Skin of body (tissue), 2 donors: ENCODE measurements around the gene MPRIP. TPM values are rescaled to one million over a fixed set of nuclear protein-coding genes. Genes with fewer than 3 reads are reported as not detected.
A peak's percentile ranks its signal among the peaks of the same experiment; 100 is the strongest.

Experiments
- DNase-seq: peaks from one replicate; lab custom pipeline; 2025; lab: John Stamatoyannopoulos, UW
- total RNA-seq: library from RNA; depleted of rRNA; stranded (reverse); fragments of >200 nt; gene quantifications from one replicate; pipeline ENCODE4 v1.2.3, GENCODE V29; 2014

The MPRIP gene
- total RNA-seq, 1 donor from 2014 or later, result 103 TPM

GRCh38 chr17:17066021-17066420, 23.8 kb downstream of the MPRIP start:
- no peak for DNase-seq

GRCh38 chr17:17067257-17067656, 25.0 kb downstream of the MPRIP start:
- DNase-seq, result no peak

GRCh38 chr17:17069849-17070248, 27.6 kb downstream of the MPRIP start:
- DNase-seq, result no peak

GRCh38 chr17:17070931-17071330, 28.7 kb downstream of the MPRIP start:
- DNase-seq, result no peak

- DNase-seq, result no peak
Observed at GRCh38 chr17:17071531-17072360, 29.5 kb downstream of the MPRIP start.

- DNase-seq, result no peak
Observed at GRCh38 chr17:17072546-17072945, 30.3 kb downstream of the MPRIP start.

GRCh38 chr17:17073030-17073564, 30.8 kb downstream of the MPRIP start:
- DNase-seq, result no peak

- no peak for DNase-seq
Observed at GRCh38 chr17:17073581-17074403, 31.5 kb downstream of the MPRIP start.

GRCh38 chr17:17075125-17075781, 33.0 kb downstream of the MPRIP start:
- peak; percentile 44 for DNase-seq

GRCh38 chr17:17076066-17076465, 33.8 kb downstream of the MPRIP start:
- DNase-seq, result no peak

GRCh38 chr17:17077101-17077500, 34.8 kb downstream of the MPRIP start:
- DNase-seq, result no peak

GRCh38 chr17:17077861-17078732, 35.8 kb downstream of the MPRIP start:
- DNase-seq, result no peak

GRCh38 chr17:17078832-17079231, 36.6 kb downstream of the MPRIP start:
- DNase-seq, result no peak

- DNase-seq, result no peak
Observed at GRCh38 chr17:17079336-17079735, 37.1 kb downstream of the MPRIP start.

GRCh38 chr17:17079761-17080160, 37.5 kb downstream of the MPRIP start:
- no peak for DNase-seq

- DNase-seq, result no peak
Observed at GRCh38 chr17:17080181-17080631, 37.9 kb downstream of the MPRIP start.

- no peak for DNase-seq
Observed at GRCh38 chr17:17080781-17081180, 38.5 kb downstream of the MPRIP start.

- no peak for DNase-seq
Observed at GRCh38 chr17:17081304-17081940, 39.2 kb downstream of the MPRIP start.

- no peak for DNase-seq
Observed at GRCh38 chr17:17082878-17083277, 40.6 kb downstream of the MPRIP start.

GRCh38 chr17:17084317-17084835, 42.1 kb downstream of the MPRIP start:
- DNase-seq, result no peak
